RWPE1 (cell line): Measurements from ENCODE around the gene SCFD1.

ENCODE experiments used
- CTCF ChIA-PET: fragments of 350-600 bp; sonication (Branson Sonifier 250); formaldehyde crosslinking; extraction: SDS; loops from one replicate; lab custom pipeline; 2021; lab: Yijun Ruan, JAX
- POLR2A ChIA-PET: fragments of 400-600 bp; formaldehyde crosslinking; extraction: SDS; loops from one replicate; lab custom pipeline; 2020; ENCODE audit warnings: antibody characterized with exemption; ENCODE audit not compliant: low non-redundant PET; lab: Yijun Ruan, JAX
- DNase-seq: peaks from one replicate; pipeline ENCODE4 v3.0.0; 2012; ENCODE audit warnings: low spot score
- H3K27ac ChIP-seq: fragments of 450-650 bp; 2 replicates; pipeline ENCODE4 v1.5.1; 2017
- CTCF ChIP-seq: fragments of 450-650 bp; conservative IDR thresholded peaks from 2 replicates; pipeline ENCODE4 v1.5.1; 2017; ENCODE audit warnings: low read depth, mild to moderate bottlenecking

The SCFD1 gene

GRCh38 chr14:30719137-30719536 is 97.0 kb downstream of the SCFD1 start:
- DNase-seq, result no peak
- no peak overlapping the region for H3K27ac ChIP-seq
- TF ChIP-seq CTCF, result no peak
- CTCF ChIA-PET, result no interaction called here
- POLR2A ChIA-PET, result no interaction called here

GRCh38 chr14:30725763-30726162 is 103.6 kb downstream of the SCFD1 start:
- POLR2A ChIA-PET, result no interaction called here
- no peak for DNase-seq
- CTCF ChIA-PET, result interaction anchor here (0.7 kb wide), 1 partner anchor 289 kb away, joined by 4 read pairs; no protein-coding TSS in a partner anchor
- no peak for TF ChIP-seq CTCF
- no peak overlapping the region for H3K27ac ChIP-seq

GRCh38 chr14:30728471-30728870 is 106.4 kb downstream of the SCFD1 start:
- ChIA-PET CTCF (no interaction called here), POLR2A (no interaction called here)
- no peak for TF ChIP-seq CTCF
- no peak for DNase-seq
- no peak overlapping the region for H3K27ac ChIP-seq

DNA sequence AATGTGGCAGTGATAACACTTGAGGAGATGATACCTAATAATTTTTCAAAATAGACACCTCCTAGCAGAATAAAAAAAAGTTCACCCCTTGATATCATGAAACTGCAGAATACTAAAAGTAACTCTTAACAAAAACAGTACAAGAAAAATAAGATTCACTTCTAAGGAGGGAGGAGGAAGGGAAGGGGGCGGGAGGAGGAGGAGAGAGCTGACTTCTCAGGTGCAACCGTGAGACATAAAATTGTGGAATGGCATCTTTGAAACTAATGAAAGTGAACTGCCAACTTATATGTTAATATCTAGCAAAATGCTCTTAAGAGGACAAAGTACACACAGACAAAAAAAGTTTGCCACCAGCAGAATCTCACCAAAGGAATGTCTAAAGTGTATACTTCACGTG is 115.8 kb downstream of the SCFD1 start:
- POLR2A ChIA-PET, result no interaction called here
- no peak for TF ChIP-seq CTCF
- CTCF ChIA-PET, result no interaction called here

DNA sequence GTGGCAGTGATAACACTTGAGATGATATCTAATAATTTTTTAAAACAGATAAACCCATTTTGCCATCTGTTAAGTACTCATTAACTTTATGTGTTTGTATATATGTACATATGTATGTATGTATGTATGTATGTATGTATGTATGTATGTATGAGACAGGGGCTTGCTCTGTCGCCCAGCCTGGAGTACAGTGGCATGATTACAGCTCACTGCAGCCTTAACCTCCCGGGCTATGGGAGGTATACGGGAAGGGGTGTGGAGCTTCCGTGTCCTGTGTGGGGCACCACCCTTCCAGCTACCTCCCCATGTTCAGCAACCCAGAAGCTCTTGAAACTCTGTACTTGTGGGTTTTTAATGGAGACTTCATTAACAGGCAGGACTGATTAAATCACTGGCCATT is 116.9 kb downstream of the SCFD1 start:
- ChIA-PET POLR2A (no interaction called here), CTCF (no interaction called here)
- H3K27ac ChIP-seq, result no peak overlapping the region
- no peak for DNase-seq
- no peak for TF ChIP-seq CTCF

More for the DNA sequence above, 115.8 kb downstream of the SCFD1 start:
- no peak overlapping the region for H3K27ac ChIP-seq
- DNase-seq, result no peak

GRCh38 chr14:30748343-30748742 is 126.2 kb downstream of the SCFD1 start:
- no peak overlapping the region for H3K27ac ChIP-seq
- POLR2A ChIA-PET, result no interaction called here
- TF ChIP-seq CTCF, result no peak
- CTCF ChIA-PET, result no interaction called here
- no peak for DNase-seq
